ENCODE results near the gene ANKHD1.

- TF ChIP-seq CTCF (IDR thresholded peaks at IDR 0.05) (no peak), POLR2A (IDR thresholded peaks at IDR 0.05) (no peak)
Measured at GRCh38 chr5:140551872-140552271, 150.2 kb downstream of the ANKHD1 start.
